Mucosa of rectum (tissue), 2 donors: ENCODE results near the gene TREH.

ENCODE experiments used
- H3K27ac ChIP-seq, 2 donors: one replicate each; pipeline ENCODE4 v1.7.0; 2013; ENCODE audit warnings: inconsistent platforms in 2 of 2, low read depth in 2 of 2, low read length in 2 of 2
- H3K27me3 ChIP-seq, 2 donors: one replicate each; pipeline ENCODE4 v1.7.0; 2013; ENCODE audit warnings: low read length in 2 of 2; ENCODE audit not compliant: control insufficient read depth in 2 of 2, insufficient read depth in 2 of 2
- H3K36me3 ChIP-seq, 2 donors: one replicate each; pipeline ENCODE4 v1.7.0; 2013; ENCODE audit warnings: low read length in 2 of 2; ENCODE audit not compliant: control insufficient read depth in 2 of 2, insufficient read depth in 2 of 2
- H3K4me1 ChIP-seq, 2 donors: one replicate each; pipeline ENCODE4 v1.7.0; 2013; ENCODE audit warnings: low read length in 2 of 2, mild to moderate bottlenecking in 1 of 2; ENCODE audit not compliant: control insufficient read depth in 2 of 2, insufficient read depth in 2 of 2
- H3K4me3 ChIP-seq, 2 donors: one replicate each; pipeline ENCODE4 v1.7.0; 2013; ENCODE audit warnings: low read length in 2 of 2
- H3K9ac ChIP-seq, 2 donors: one replicate each; pipeline ENCODE4 v1.7.0; 2013; ENCODE audit warnings: low read length in 2 of 2, low read depth in 1 of 2, mild to moderate bottlenecking in 1 of 2
- H3K9me3 ChIP-seq, 2 donors: one replicate each; pipeline ENCODE4 v1.7.0; 2013; ENCODE audit warnings: low read length in 2 of 2; ENCODE audit not compliant: control insufficient read depth in 2 of 2
- donor health status: healthy.
- donor health status: Normal muscosa, but diverticular disease.

The TREH gene

DNA sequence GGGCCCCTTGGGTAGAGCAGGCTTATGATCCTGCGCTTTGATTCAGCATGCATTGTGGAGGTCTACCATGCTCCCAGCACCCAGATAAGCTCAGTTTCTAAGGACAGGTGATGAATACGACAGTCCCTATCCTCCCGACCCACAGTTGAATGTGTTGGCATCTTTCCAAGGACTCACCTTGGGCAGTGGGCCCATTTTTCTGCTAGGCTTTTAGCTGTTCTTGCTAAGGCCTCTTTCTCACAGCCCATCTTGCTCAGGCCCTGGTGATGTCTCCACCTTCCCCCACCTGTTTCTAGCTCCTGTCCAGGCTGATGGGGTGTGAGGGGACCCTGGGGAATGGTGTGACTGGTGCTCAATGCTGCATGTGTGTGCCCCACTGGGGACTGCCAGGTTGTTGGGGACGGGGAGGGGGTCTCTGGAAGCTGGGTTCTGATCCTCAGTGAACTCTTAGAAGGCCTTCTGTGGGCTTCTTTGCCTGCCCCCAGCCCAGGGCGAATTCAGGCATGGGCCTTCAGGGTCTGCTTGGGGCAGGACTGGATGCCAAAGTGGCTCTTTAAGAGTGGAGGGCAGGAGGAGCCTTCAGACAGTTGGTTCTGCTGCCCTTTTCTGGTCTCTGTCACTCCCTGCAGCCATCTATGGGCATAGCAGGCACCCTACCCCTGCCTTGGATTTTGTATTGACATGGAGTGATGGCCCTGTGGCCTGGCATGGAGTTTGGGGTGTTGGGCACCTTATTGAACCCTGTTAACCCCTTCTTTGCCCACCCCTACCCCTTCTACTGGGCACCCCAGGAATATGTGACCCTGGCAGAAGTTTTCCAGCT, 38.9 kb downstream of the TREH start:
- H3K9ac ChIP-seq = no peak overlapping the region
- H3K27me3 ChIP-seq = no peaks in the 10 kb centered on the region
- H3K36me3 ChIP-seq = peaks cover 57 to 72% of the 10 kb centered on the region in 2 donors
- H3K9me3 ChIP-seq = no peaks in the 10 kb centered on the region
- no peak overlapping the region for H3K4me3 ChIP-seq
- no peak overlapping the region for H3K27ac ChIP-seq
- H3K4me1 ChIP-seq = peaks cover 19% of the 10 kb centered on the region in 2 donors

DNA sequence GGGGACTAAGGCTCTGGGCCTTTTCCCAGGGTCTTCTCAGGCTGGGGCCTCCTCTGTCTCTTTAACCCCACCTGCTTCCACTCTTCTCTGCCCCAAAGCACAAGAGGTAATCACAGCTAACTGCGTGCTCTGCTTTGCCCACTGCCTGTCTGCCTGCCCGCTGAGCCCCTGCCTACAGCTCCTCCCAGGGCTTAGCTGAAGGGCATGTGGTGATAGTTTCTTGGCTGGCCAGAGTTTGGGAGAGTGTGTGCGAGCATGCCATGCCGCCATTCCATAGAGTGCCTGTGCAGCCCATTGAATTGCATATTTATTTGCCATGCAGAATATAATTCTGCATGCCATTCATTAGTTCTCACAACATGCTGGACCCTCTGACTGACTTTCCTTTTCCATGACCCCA, 39.6 kb downstream of the TREH start:
- Histone ChIP-seq H3K9me3 (no peaks in the 10 kb centered on the region), H3K27ac (no peak overlapping the region), H3K4me3 (no peak overlapping the region), H3K4me1 (peaks cover 25 to 26% of the 10 kb centered on the region in 2 donors), H3K36me3 (peaks cover 51 to 67% of the 10 kb centered on the region in 2 donors), H3K27me3 (no peaks in the 10 kb centered on the region), H3K9ac (no peak overlapping the region)

DNA sequence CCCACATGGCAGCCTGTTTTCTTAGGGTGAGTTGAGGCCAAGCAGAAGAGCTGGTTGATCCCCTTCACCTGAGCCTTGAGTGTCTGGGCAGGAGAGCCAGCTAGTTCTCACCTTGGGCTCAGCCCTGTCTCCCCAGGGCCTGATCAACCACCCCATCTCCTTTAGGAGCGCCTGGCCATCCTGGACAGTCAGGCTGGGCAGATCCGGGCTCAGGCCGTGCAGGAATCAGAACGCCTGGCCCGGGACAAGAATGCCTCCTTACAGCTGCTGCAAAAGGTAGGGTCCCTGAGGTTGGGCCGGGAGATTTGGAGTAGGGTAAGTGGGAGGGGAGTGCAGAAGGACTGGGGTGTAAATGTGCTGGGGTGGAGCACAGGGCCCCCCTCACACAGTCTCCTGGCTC, 40.7 kb downstream of the TREH start:
- Histone ChIP-seq H3K27me3 (no peaks in the 10 kb centered on the region), H3K9me3 (no peaks in the 10 kb centered on the region), H3K9ac (no peak overlapping the region), H3K4me3 (no peak overlapping the region), H3K27ac (no peak overlapping the region), H3K36me3 (peaks cover 40 to 59% of the 10 kb centered on the region in 2 donors), H3K4me1 (peaks cover 30 to 35% of the 10 kb centered on the region in 2 donors)

DNA sequence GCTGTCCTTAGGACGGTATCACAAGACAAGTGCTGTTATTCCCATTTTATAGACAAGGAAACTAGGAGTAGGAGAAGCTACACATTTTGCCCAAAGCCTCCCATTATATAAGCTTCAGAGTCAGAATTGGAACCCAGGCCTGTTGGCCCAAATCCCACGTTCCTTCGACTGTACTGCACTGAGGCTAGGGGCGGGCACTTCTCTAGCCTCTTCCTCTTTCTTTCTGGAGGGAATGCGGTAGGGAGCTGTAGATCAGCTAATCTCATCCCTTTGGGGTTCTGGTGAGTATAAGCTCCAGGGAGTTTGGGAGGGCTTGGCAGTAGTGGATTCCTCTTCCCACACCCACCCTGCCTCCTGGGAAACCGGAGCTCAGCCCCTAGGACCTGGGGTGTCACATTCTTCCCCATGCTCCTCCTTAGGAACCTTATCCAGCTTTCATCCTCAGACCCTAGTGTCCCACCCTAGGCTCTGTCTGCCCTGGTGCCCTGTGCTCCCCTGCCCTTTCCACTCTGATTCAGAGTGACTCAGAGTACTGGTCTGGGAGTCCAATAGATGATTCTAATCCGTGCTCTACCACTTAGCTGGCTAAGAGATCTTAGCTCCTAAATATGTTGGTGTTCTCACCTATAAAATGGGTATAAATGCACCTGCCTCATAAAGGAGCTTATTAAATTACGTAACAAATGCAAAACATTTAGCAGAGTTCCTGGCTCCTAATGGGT, 42.7 kb downstream of the TREH start:
- no peaks in the 10 kb centered on the region for H3K27me3 ChIP-seq
- H3K36me3 ChIP-seq = peaks cover 32 to 49% of the 10 kb centered on the region in 2 donors
- H3K4me1 ChIP-seq = peaks cover 39 to 52% of the 10 kb centered on the region in 2 donors
- peak overlapping the region in 1 of 2 donors; percentile 2 for H3K27ac ChIP-seq
- no peaks in the 10 kb centered on the region for H3K9me3 ChIP-seq
- no peak overlapping the region for H3K4me3 ChIP-seq
- no peak overlapping the region for H3K9ac ChIP-seq

DNA sequence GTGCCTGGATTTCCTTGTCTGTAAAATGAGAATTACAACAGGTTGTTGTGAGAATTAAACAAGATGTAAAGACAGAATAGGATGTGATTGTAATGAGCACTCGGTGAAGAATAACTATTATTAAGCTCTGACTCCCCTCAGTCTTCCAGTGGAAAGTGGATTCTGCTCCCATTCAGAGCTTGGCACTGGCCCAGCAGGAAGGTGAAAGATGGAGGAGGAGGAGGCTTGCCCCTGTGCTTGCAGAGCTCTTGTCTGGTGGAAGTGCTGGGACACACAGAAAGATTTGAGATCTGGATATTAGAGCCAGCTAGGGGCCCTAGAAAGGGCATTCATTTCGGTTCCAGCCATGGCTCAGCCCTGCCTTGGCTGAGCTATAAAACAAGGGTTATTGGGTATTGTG, 43.8 kb downstream of the TREH start:
- peaks cover 36 to 53% of the 10 kb centered on the region in 2 donors for H3K4me1 ChIP-seq
- H3K27ac ChIP-seq = peak overlapping the region in 1 of 2 donors; percentile 29
- H3K9me3 ChIP-seq = no peaks in the 10 kb centered on the region
- no peak overlapping the region for H3K4me3 ChIP-seq
- H3K9ac ChIP-seq = peak overlapping the region in 1 of 2 donors; percentile 42
- peaks cover 32 to 45% of the 10 kb centered on the region in 2 donors for H3K36me3 ChIP-seq
- H3K27me3 ChIP-seq = no peaks in the 10 kb centered on the region

DNA sequence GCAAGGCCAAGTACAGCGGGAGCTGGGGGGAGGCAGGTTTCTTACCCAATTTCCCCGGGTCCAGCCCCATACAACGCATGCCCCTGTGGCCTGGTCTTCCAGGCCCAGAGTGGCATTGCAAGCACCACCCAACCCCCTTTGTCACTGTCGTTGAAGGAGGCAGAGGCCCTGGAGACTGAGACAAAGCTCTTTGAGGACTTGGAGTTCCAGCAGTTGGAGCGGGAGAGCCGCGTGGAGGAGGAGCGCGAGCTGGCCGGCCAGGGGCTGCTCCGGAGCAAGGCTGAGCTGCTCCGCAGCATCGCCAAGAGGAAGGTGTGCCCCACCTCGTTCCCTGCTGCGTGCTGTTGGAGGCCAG, 44.2 kb downstream of the TREH start:
- H3K9ac ChIP-seq = peak overlapping the region; percentile 28 to 42
- peak overlapping the region; percentile 53 to 64 for H3K27ac ChIP-seq
- peaks cover 33 to 57% of the 10 kb centered on the region in 2 donors for H3K4me1 ChIP-seq
- no peaks in the 10 kb centered on the region for H3K27me3 ChIP-seq
- H3K9me3 ChIP-seq = no peaks in the 10 kb centered on the region
- H3K4me3 ChIP-seq = peak overlapping the region; percentile 28 to 32
- peaks cover 30 to 41% of the 10 kb centered on the region in 2 donors for H3K36me3 ChIP-seq

DNA sequence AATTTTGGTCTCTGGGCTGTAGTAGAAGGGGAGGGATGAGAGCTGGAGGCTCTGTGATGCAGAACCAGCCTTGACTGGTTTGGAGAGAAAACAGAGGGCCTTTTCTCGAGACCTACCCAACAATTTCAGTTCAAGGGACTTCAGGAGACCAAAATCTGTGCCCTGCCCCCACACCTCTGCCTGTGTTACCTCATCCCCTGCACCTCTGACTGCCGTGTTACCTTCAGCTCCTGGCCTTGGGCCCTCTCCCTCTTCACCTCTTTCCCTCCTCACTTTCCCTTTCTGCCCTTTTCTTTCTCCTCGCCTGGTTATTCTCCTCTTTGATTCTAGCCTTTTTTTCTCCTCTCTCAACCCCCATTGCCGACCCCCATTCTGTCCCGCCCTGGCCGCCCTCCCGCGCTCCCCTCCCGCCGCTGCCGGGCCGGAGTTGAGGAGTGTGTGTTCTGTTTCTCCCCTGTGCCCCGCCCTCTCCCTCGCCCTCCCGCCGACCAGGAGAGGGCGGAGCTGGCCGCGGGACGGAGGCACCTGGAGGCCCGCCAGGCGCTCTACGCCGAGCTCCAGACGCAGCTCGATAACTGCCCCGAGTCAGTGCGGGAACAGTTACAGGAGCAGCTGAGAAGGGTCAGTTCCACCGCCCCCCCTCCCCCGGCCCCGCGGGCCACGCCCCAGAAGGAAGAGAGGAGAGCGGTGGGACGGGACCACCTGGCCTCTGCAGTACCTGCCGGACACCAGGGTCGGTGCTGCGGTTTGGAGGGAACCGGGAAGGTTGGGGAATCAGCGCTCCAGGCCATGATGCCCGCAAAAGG, 44.8 kb downstream of the TREH start:
- Histone ChIP-seq H3K9me3 (no peaks in the 10 kb centered on the region), H3K27ac (peak overlapping the region; percentile 53 to 64), H3K36me3 (peaks cover 25 to 36% of the 10 kb centered on the region in 2 donors), H3K4me1 (peaks cover 33 to 58% of the 10 kb centered on the region in 2 donors), H3K27me3 (no peaks in the 10 kb centered on the region), H3K4me3 (peak overlapping the region; percentile 37 to 53), H3K9ac (peak overlapping the region; percentile 38 to 42)

DNA sequence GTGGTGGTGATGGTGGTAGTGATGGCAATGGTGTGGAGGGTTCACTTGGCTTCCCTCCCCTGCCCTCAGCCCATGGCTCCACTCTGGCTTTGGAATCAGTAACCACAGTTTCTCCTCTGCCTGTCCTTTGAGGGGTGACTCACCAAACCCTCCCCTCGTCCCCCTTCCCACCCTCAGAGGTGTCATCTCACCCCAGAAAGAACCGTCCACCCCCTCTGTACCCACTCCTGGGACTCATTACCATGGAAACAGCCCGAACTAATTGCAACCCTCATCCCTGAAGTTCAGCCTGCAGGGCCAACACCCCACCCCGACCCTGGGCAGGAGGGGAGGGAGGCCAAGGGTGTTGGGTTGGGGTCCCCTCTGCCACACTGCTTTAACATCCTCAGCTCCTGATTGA, 45.5 kb downstream of the TREH start:
- H3K9ac ChIP-seq = peak overlapping the region in 1 of 2 donors; percentile 38
- peaks cover 23 to 34% of the 10 kb centered on the region in 2 donors for H3K36me3 ChIP-seq
- peaks cover 39 to 64% of the 10 kb centered on the region in 2 donors for H3K4me1 ChIP-seq
- H3K4me3 ChIP-seq = peak overlapping the region in 1 of 2 donors; percentile 53
- peak overlapping the region; percentile 30 to 49 for H3K27ac ChIP-seq
- H3K9me3 ChIP-seq = no peaks in the 10 kb centered on the region
- H3K27me3 ChIP-seq = no peaks in the 10 kb centered on the region

DNA sequence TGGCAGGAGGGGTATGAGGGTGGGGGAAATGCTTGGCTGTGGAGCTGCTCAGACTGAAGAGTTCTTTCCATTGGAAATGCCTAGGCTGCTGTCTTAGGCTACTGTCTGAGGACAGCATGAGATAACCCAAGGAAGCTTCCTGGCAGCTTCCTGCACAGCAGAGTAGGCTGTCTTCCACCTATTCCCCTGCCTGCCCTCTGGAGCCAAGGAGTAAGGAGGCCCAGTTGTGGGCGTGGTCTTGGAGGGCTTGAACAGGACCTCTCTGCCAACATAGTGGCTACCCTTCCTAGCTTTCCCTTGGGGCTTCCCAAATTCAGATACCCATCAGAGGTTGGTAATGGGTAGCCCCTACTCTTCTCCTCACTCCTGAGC, 46.1 kb downstream of the TREH start:
- Histone ChIP-seq H3K27me3 (no peaks in the 10 kb centered on the region), H3K4me3 (no peak overlapping the region), H3K36me3 (peaks cover 19 to 31% of the 10 kb centered on the region in 2 donors), H3K4me1 (peaks cover 42 to 67% of the 10 kb centered on the region in 2 donors), H3K27ac (no peak overlapping the region), H3K9me3 (no peaks in the 10 kb centered on the region), H3K9ac (no peak overlapping the region)
